Tibial nerve (tissue), 3 donors: Measurements from ENCODE around the gene MYD88.

Experiments used
- CTCF ChIP-seq, 5 experiments: fragments of 200-600 bp in 3 of 5; fragments of 450-650 bp in 2 of 5; sonication (generic) in 3 of 5; IDR thresholded peaks; one replicate each; pipeline ENCODE4 v1.5.1; 2016 to 2019; ENCODE audit warnings: antibody characterized with exemption in 5 of 5, mild to moderate bottlenecking in 3 of 5, moderate library complexity in 2 of 5
- POLR2A ChIP-seq, 2 donors: fragments of 450-650 bp; IDR thresholded peaks; one replicate each; pipeline ENCODE4 v1.6.1; 2017; ENCODE audit warnings: antibody characterized with exemption in 2 of 2, mild to moderate bottlenecking in 2 of 2, moderate library complexity in 2 of 2

- no peak for TF ChIP-seq CTCF (IDR thresholded peaks at IDR 0.05)
- TF ChIP-seq POLR2A (IDR thresholded peaks at IDR 0.05), result no peak
Measured at GRCh38 chr3:38089163-38089562, 49.3 kb upstream of the MYD88 start.
